Colonic mucosa (tissue), 4 donors: ENCODE data around the gene EMCN. TPM values are rescaled to one million over a fixed set of nuclear protein-coding genes. Genes with fewer than 3 reads are reported as not detected.

ENCODE experiments used
- DNase-seq: peaks from one replicate; pipeline ENCODE4 v3.0.0-alpha.2; 2020
- H3K27ac ChIP-seq: fragments of 200-600 bp; one replicate; pipeline ENCODE4 v1.8.0; 2021
- H3K27me3 ChIP-seq: fragments of 200-600 bp; one replicate; pipeline ENCODE4 v1.8.0; 2021
- H3K36me3 ChIP-seq: fragments of 200-600 bp; one replicate; pipeline ENCODE4 v1.8.0; 2021
- H3K4me1 ChIP-seq: fragments of 200-600 bp; one replicate; pipeline ENCODE4 v1.8.0; 2021; ENCODE audit warnings: mild to moderate bottlenecking
- H3K4me3 ChIP-seq: fragments of 200-600 bp; one replicate; pipeline ENCODE4 v1.8.0; 2021
- H3K9ac ChIP-seq, 2 donors: one replicate each; pipeline ENCODE4 v1.7.0; 2013; ENCODE audit warnings: control low read depth in 2 of 2, low read depth in 2 of 2, low read length in 2 of 2
- H3K9me3 ChIP-seq: fragments of 200-600 bp; one replicate; pipeline ENCODE4 v1.8.0; 2021
- CTCF ChIP-seq: fragments of 200-600 bp; IDR thresholded peaks from one replicate; pipeline ENCODE4 v1.8.0; 2022; ENCODE audit warnings: antibody characterized with exemption, mild to moderate bottlenecking
- intact Hi-C: fragments of 100-400 bp; cut with DNase I; formaldehyde crosslinking; loops from one replicate; pipeline ENCODE4 v1.14.1; 2022
- total RNA-seq, 2 donors: library from RNA; stranded (reverse); fragmentation: NEBNext Ultra II Directional in 1 of 2; extraction: Animal tissue kit (Norgen Biotek cat#: 25700) in 1 of 2; gene quantifications; one replicate each; pipeline ENCODE4 v1.2.1, GENCODE V29; 2021
- donor health status: healthy.
- donor health status: DM: no; HTN: no; CAD: no.
- donor health status: DM: no; HTN: no; CAD: no.

The EMCN gene
- total RNA-seq, 2 donors from 2014 or later = 2.8 to 7.1 TPM

GRCh38 chr4:100508691-100509090, 9.1 kb downstream of the EMCN start:
- H3K9ac ChIP-seq = no peak overlapping the region
- H3K4me1 ChIP-seq = no peaks in the 10 kb centered on the region
- H3K27ac ChIP-seq = no peak overlapping the region
- no peak overlapping the region for H3K4me3 ChIP-seq
- TF ChIP-seq CTCF = no peak
- H3K9me3 ChIP-seq = no peaks in the 10 kb centered on the region
- H3K27me3 ChIP-seq = no peaks in the 10 kb centered on the region
- intact Hi-C loops = no loop called here
- DNase-seq = no peak
- no peaks in the 10 kb centered on the region for H3K36me3 ChIP-seq

GRCh38 chr4:100504086-100504874, 13.5 kb downstream of the EMCN start:
- Histone ChIP-seq H3K9ac (no peak overlapping the region), H3K36me3 (no peaks in the 10 kb centered on the region), H3K9me3 (no peaks in the 10 kb centered on the region), H3K4me3 (no peak overlapping the region), H3K27ac (no peak overlapping the region), H3K4me1 (no peaks in the 10 kb centered on the region), H3K27me3 (no peaks in the 10 kb centered on the region)
- intact Hi-C loops = no loop called here
- DNase-seq = no peak
- TF ChIP-seq CTCF = no peak

GRCh38 chr4:100497791-100498190, 20.0 kb downstream of the EMCN start:
- H3K36me3 ChIP-seq = no peaks in the 10 kb centered on the region
- intact Hi-C loops = no loop called here
- no peak overlapping the region for H3K4me3 ChIP-seq
- no peak overlapping the region for H3K9ac ChIP-seq
- H3K27ac ChIP-seq = no peak overlapping the region
- H3K4me1 ChIP-seq = no peaks in the 10 kb centered on the region
- no peaks in the 10 kb centered on the region for H3K9me3 ChIP-seq
- H3K27me3 ChIP-seq = no peaks in the 10 kb centered on the region
- no peak for TF ChIP-seq CTCF
- no peak for DNase-seq

GRCh38 chr4:100495074-100495473, 22.7 kb downstream of the EMCN start:
- H3K9me3 ChIP-seq = no peaks in the 10 kb centered on the region
- no peak overlapping the region for H3K4me3 ChIP-seq
- H3K9ac ChIP-seq = no peak overlapping the region
- H3K27me3 ChIP-seq = no peaks in the 10 kb centered on the region
- no peak for DNase-seq
- no peak overlapping the region for H3K27ac ChIP-seq
- intact Hi-C loops = no loop called here
- no peaks in the 10 kb centered on the region for H3K36me3 ChIP-seq
- no peak for TF ChIP-seq CTCF
- no peaks in the 10 kb centered on the region for H3K4me1 ChIP-seq

GRCh38 chr4:100494166-100494565, 23.7 kb downstream of the EMCN start:
- H3K36me3 ChIP-seq = no peaks in the 10 kb centered on the region
- intact Hi-C loops = no loop called here
- no peak overlapping the region for H3K4me3 ChIP-seq
- H3K9ac ChIP-seq = no peak overlapping the region
- no peak for TF ChIP-seq CTCF
- no peaks in the 10 kb centered on the region for H3K27me3 ChIP-seq
- H3K4me1 ChIP-seq = no peaks in the 10 kb centered on the region
- no peak overlapping the region for H3K27ac ChIP-seq
- DNase-seq = no peak
- H3K9me3 ChIP-seq = no peaks in the 10 kb centered on the region
